ENCODE measurements around the gene PDE6B. TPM values are rescaled to one million over a fixed set of nuclear protein-coding genes. Genes with fewer than 3 reads are reported as not detected.
A peak's percentile ranks its signal among the peaks of the same experiment; 100 is the strongest.

Gene PDE6B
- total RNA-seq, 1 experiment from 2014 or later = not detected

GRCh38 chr4:685679-686412 lies 60.5 kb downstream of the PDE6B start:
- no TSS peak for BruUV-seq (replicated peaks)
- DNase-seq = no peak
- CTCF ChIA-PET = no interaction called here
- intact Hi-C loops (cut with micrococcal nuclease; ENCODE audit: unreplicated experiment) = no loop called here
- H3K36me3 ChIP-seq (ENCODE audit: control insufficient read depth, insufficient read depth, low read length) = no peaks in the 10 kb centered on the region
- TF ChIP-seq CTCF (IDR thresholded peaks at IDR 0.05; ENCODE audit: insufficient read depth in 1 of 2, low read depth in 1 of 2, low read length in 1 of 2, severe bottlenecking in 1 of 2, unreplicated experiment in 1 of 2) = no peak
- Mint-ChIP-seq H3K27me3 (ENCODE audit: insufficient read depth, unreplicated experiment) (no peaks in the 10 kb centered on the region), H3K4me1 (ENCODE audit: low read depth, unreplicated experiment) (peaks cover 6% of the 10 kb centered on the region), H3K4me3 (ENCODE audit: unreplicated experiment) (no peak overlapping the region), H3K36me3 (ENCODE audit: insufficient read depth, unreplicated experiment) (peaks cover 10% of the 10 kb centered on the region), H3K9me3 (ENCODE audit: unreplicated experiment) (no peaks in the 10 kb centered on the region), H3K27ac (ENCODE audit: unreplicated experiment) (no peak overlapping the region)
- H3K4me3 ChIP-seq (ENCODE audit: low read depth, low read length) = no peak overlapping the region
- H3K4me1 ChIP-seq = peaks cover 23% of the 10 kb centered on the region
- no peaks in the 10 kb centered on the region for H3K27me3 ChIP-seq (replicated peaks; ENCODE audit: control insufficient read depth, insufficient read depth, low read length)
- POLR2A ChIA-PET = no interaction called here
- no peaks in the 10 kb centered on the region for H3K9me3 ChIP-seq

- Mint-ChIP-seq H3K27me3 (ENCODE audit: insufficient read depth, unreplicated experiment) (no peaks in the 10 kb centered on the region), H3K9me3 (ENCODE audit: unreplicated experiment) (no peaks in the 10 kb centered on the region), H3K4me1 (ENCODE audit: low read depth, unreplicated experiment) (peaks cover 6% of the 10 kb centered on the region), H3K4me3 (ENCODE audit: unreplicated experiment) (no peak overlapping the region), H3K27ac (ENCODE audit: unreplicated experiment) (no peak overlapping the region), H3K36me3 (ENCODE audit: insufficient read depth, unreplicated experiment) (peaks cover 10% of the 10 kb centered on the region)
- ChIA-PET CTCF (interaction anchor here (1.3 kb wide), 1 partner anchor 14 kb away, joined by 3 read pairs; no protein-coding TSS in a partner anchor), POLR2A (interaction anchor here (0.6 kb wide), 1 partner anchor 13 kb away, joined by 3 read pairs; no protein-coding TSS in a partner anchor)
- intact Hi-C loops (cut with micrococcal nuclease; ENCODE audit: unreplicated experiment) = no loop called here
- no peak for DNase-seq
- Histone ChIP-seq H3K4me3 (ENCODE audit: low read depth, low read length) (no peak overlapping the region), H3K4me1 (peaks cover 23% of the 10 kb centered on the region), H3K9me3 (no peaks in the 10 kb centered on the region), H3K36me3 (ENCODE audit: control insufficient read depth, insufficient read depth, low read length) (no peaks in the 10 kb centered on the region), H3K27me3 (replicated peaks; ENCODE audit: control insufficient read depth, insufficient read depth, low read length) (no peaks in the 10 kb centered on the region)
- no TSS peak for BruUV-seq (replicated peaks)
- TF ChIP-seq CTCF (IDR thresholded peaks at IDR 0.05; ENCODE audit: insufficient read depth in 1 of 2, low read depth in 1 of 2, low read length in 1 of 2, severe bottlenecking in 1 of 2, unreplicated experiment in 1 of 2) = no peak
Measured at GRCh38 chr4:686413-687040, 61.2 kb downstream of the PDE6B start.

- BruUV-seq (replicated peaks) = no TSS peak
Measured at GRCh38 chr4:687048-687970, 61.9 kb downstream of the PDE6B start.

More at GRCh38 chr4:687048-687970, 61.9 kb downstream of the PDE6B start:
- Mint-ChIP-seq H3K9me3 (ENCODE audit: unreplicated experiment) (no peaks in the 10 kb centered on the region), H3K27ac (ENCODE audit: unreplicated experiment) (peak overlapping the region; percentile 33), H3K4me3 (ENCODE audit: unreplicated experiment) (no peak overlapping the region), H3K36me3 (ENCODE audit: insufficient read depth, unreplicated experiment) (peaks cover 10% of the 10 kb centered on the region), H3K4me1 (ENCODE audit: low read depth, unreplicated experiment) (peaks cover 6% of the 10 kb centered on the region), H3K27me3 (ENCODE audit: insufficient read depth, unreplicated experiment) (no peaks in the 10 kb centered on the region)
- POLR2A ChIA-PET = interaction anchor here (0.5 to 0.6 kb wide), 2 partner anchors 14 to 45 kb away, joined by 3 to 4 read pairs; no protein-coding TSS in a partner anchor
- no peak overlapping the region for H3K4me3 ChIP-seq (ENCODE audit: low read depth, low read length)
- H3K9me3 ChIP-seq = no peaks in the 10 kb centered on the region
- H3K4me1 ChIP-seq = peaks cover 19% of the 10 kb centered on the region
- CTCF ChIA-PET = interaction anchor here (0.7 to 1.3 kb wide), 2 partner anchors 13 kb away, joined by 3 read pairs; partner anchors contain the start of genes ATP5ME and MYL5
- peak; percentile 70 to 85 for DNase-seq
- intact Hi-C loops (cut with micrococcal nuclease; ENCODE audit: unreplicated experiment) = no loop called here
- no peaks in the 10 kb centered on the region for H3K36me3 ChIP-seq (ENCODE audit: control insufficient read depth, insufficient read depth, low read length)
- TF ChIP-seq CTCF (IDR thresholded peaks at IDR 0.05; ENCODE audit: insufficient read depth in 1 of 2, low read depth in 1 of 2, low read length in 1 of 2, severe bottlenecking in 1 of 2, unreplicated experiment in 1 of 2) = no peak
- no peaks in the 10 kb centered on the region for H3K27me3 ChIP-seq (replicated peaks; ENCODE audit: control insufficient read depth, insufficient read depth, low read length)
